Femur (tissue), 1 donor: ENCODE results near the gene HES3.

ENCODE experiments used
- DNase-seq: peaks from one replicate; pipeline ENCODE4 v3.0.0-alpha.2; 2017

The HES3 gene

DNA sequence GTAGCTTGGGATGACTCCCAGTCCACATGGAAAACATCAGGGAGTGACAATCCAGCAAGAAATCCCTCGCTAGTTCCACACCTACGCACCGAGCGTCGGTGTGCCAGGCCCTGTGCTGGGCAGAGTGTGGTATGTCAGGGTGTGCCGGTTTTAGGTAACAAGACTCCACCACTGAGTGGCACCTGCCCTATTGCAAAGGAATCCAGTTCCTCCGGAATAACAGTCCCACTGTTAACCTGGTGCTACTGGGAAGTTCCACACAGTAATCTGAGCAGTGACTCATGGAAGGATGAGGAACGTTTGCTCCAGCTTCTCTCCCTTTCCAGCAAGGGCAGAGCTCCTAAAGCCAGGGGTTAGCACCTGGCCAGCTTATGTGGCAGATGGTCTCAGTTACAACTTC lies 23.7 kb upstream of the HES3 start:
- DNase-seq: no peak

DNA sequence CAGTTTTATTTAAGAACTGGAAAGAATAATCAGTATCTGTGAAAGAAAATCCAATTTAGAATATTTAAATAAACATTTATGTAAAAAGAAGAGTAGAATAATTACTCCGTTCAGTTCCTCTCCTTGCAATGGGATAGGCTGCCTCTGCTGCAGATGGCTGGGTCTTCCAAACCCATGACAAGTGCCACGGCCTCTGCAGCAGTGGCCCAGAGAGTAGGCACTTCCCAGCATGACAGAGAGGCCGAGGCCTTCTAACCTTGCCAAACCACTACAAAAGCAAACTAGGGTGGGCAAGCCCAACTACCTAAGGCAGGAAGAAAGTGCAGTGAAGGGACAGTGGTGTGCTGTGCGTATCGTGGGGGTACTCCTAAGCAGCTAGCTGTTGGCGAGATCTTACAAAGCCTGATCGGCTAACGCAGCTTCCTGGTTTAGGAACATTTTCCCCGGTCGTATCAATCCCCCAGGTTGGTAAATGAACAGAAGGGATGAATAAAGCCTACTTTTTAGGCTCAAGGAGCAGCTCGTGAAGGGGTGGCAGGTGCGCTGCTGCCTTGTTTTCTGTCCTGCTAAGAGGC lies 22.7 kb upstream of the HES3 start:
- no peak for DNase-seq

DNA sequence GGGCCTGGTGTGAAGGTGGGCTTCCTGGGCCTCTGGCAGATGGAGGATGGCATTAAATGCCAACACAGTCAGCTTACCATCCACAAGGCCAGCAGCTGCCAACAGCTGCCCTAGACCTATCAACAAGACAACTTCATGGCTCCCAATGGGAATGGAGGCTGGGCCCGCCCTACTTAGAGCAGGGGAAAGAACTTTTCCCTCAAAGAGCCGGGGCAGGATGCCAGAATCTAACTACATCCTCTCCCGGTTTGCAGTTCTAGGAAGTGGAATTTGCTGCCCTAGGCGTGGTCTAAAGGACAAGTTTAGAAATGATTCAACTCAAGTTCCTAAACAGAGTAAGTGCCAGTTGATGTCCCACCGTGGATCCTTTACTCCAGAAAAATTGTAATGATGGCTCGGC lies 21.3 kb upstream of the HES3 start:
- DNase-seq: peak; percentile 86

DNA sequence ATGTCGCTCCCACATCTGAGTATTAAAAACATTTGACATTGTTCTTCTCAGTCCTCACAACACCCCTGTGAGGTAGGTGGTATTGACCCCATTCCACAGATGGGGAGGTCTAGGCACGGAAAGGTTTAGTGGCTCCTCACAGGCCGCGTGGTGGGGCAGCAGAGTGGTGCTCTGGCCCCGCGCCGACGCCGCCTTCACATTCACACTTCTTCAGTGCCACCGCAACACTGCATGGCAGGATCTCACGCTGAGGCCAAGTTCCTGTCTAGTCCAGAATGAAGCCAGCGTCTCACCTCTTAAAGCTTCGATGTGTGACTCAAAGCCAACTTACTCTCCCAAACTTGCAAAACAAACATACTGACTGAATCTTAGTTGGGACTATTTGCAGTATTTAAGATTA lies 20.4 kb upstream of the HES3 start:
- DNase-seq: no peak

GRCh38 chr1:6224718-6225117 lies 19.3 kb upstream of the HES3 start:
- DNase-seq: no peak

- DNase-seq: no peak
These were observed 18.3 kb upstream of the HES3 start for GRCh38 chr1:6225651-6226050.

DNA sequence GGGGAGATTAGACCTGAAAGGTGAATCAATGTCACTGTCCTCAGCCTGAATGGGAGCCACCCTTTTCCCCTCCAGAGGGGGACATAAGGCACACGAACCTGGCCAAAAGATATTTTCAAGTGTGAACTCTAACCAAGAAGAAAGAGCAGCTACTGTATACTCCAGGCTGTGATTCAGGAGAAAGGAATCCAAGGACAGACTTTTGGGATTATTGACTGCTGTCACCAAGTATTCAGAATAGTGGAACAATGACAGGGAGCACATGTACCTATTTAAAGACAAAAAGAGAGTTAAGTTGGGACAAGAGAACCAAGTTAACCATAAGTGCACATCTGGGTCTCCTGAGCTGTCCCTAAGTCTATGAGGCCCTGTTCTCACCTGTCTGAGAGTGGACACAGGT lies 10.6 kb upstream of the HES3 start:
- no peak for DNase-seq

DNA sequence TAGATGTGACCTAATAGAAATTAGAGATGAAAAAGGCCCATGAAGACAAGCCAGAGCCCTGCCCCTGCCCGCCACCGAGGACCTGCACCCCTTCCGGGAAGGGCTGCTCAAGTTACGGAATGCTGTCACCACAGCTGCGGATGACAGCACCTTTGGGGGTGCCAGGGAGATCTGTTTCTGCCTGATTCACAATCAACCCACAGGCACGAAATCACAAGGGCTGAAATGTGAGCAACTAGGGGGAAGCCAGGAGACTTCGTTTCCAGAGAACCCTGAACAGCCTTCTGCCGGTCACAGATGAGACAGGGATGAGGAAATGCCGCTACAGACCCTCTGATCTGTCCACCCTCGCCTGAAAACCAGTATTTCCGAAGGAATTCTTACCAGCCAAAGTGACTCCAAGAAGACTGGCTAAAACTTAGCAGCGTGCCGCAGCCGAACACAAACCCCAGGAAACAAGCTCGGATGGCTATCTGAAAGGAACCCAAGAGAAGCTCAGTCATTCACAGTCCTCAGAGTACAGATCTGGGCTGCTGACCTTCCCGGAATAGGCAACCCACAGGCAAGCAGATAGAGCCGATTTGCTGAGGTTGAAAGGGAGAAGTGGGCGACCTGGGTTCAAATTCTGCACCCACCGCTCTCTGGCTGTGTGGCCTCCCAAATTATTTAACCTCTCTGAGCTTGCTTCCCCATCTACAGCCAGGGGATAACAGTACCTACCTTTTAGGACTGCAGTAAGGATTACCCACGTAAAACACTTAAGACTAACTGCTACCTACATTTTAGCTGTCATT lies 9.3 kb upstream of the HES3 start:
- no peak for DNase-seq

GRCh38 chr1:6235296-6235677 lies 8.7 kb upstream of the HES3 start:
- no peak for DNase-seq

- DNase-seq: no peak
These were observed 6.9 kb upstream of the HES3 start for GRCh38 chr1:6237093-6237492.

DNA sequence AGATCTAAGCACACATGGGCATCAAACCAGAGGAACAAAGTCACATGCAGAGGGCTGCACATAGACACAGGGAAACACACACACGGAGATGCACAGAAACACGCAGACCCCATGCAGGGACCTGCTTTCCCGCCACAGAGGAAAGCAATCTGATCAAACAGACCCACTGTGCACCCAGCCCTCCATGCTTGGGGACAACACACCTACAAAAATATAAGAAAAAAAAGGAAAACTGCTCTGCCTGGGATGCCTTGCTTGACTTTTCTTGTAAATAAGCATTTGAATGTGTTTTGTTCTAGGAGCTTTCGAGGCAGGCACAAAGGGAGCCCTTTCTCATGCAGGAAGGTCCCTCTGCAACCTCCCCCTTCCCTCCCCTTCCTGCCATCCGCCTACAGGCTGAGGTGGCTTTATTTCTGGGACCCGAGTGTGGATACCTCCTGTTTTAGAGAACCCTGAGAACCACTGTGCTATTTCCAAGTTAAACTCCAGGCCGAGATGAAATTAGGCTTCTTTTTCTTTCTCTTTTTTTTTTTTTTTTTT lies 4.7 kb upstream of the HES3 start:
- DNase-seq: no peak

GRCh38 chr1:6239950-6240768 lies 3.8 kb upstream of the HES3 start:
- no peak for DNase-seq

DNA sequence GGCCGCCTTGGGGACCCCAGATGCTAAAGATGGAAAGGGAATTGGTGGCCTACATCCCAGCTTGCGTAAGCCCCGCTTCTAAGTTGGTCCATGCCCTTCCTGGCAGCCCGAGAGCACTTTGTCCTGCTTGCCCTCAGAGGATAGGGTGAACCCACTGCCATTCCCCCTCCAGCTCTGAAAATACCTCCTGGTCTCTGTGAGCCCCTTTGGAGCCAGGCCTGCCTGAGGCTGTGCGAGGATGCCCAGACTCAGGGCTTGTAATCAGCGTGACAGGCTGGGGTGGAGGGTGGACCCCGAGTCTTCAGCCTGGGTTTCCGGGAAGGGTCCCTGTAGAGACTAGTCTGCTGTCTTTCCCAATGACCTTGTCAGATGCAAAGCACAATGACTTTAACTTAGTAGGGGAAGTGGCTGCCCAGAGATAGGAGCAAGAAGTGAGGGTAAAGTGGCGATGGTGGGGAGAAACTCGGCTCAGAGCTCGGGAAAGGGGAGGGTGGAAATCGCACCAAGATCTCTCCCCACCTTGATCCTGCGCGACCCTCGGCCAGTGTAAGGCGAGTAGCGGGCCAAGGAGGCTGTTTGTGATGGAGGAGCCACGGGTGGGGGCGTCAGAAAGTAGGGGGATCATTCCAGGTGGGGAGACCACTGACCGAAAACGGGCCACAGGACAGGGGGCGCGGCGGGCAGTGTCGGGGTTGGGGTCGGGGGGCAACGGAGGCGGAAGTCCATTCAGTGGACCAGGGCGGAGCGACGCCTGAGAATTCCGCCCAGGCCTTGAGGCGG lies 2.7 kb upstream of the HES3 start:
- DNase-seq: no peak

- DNase-seq: peak; percentile 41
These were observed 1.9 kb upstream of the HES3 start for GRCh38 chr1:6241887-6242740.

GRCh38 chr1:6243053-6243834 lies 735 bp upstream of the HES3 start:
- no peak for DNase-seq

DNA sequence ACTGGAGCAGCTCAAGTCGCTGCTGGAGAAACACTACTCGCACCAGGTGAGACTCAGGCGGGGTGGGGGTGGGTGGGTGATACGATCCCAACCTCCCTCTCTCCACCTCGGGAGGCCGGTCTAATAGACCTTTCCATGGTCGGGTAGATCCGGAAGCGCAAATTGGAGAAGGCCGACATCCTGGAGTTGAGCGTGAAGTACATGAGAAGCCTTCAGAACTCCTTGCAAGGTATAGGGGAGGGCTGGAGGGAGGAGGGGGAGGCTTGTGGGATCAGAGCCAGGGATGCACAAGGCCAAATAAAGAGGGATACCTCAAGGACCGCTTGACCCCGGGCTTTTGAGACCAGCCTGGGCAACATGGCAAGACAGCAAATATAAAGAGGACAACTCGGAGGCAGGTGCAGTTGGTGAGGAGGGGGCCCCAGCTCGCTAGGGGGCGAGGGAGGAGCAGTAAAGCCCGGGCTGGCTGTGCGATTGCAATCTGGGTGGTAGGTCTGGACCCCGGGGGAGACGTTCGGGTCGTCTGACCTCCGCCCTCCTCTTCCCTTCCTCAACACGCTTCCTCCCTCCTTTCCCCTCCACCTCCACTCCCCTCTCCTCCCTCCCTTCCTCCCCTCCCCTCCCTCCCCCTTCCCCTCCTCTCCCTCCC lies 546 bp downstream of the HES3 start:
- peak; percentile 27 for DNase-seq

DNA sequence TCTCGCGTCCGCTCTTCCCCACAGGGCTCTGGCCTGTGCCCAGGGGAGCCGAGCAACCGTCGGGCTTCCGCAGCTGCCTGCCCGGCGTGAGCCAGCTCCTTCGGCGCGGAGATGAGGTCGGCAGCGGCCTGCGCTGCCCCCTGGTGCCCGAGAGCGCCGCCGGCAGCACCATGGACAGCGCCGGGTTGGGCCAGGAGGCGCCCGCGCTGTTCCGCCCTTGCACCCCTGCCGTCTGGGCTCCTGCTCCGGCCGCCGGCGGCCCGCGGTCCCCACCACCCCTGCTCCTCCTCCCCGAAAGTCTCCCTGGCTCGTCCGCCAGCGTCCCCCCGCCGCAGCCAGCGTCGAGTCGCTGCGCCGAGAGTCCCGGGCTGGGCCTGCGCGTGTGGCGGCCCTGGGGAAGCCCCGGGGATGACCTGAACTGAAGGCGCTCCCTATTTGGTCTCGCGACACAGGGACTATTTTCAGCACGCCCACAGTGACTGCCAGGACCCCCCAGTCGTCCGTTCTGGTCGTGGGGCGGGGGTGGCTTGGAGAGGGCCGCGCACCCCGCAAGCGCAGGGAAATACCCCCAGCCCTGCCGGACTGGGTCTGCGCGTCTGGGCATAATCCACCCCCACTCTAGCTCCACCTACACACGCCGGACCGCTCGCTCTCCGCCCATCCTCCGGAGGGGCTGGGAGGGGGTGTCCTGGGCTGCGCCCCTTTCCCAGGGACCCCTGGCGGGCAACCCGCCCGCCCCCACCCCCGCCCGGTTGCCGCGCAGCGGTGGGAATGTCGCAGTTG lies 1.3 kb downstream of the HES3 start:
- DNase-seq: peak; percentile 88

GRCh38 chr1:6245869-6246496 lies 2.0 kb downstream of the HES3 start:
- peak; percentile 61 for DNase-seq
